Esophagus muscularis mucosa (tissue), 4 donors: ENCODE measurements around the gene A4GNT. TPM values are rescaled to one million over a fixed set of nuclear protein-coding genes. Genes with fewer than 3 reads are reported as not detected.
A peak's percentile ranks its signal among the peaks of the same experiment; 100 is the strongest.

Experiments used
- DNase-seq: peaks from one replicate; pipeline ENCODE4 v3.0.0-alpha.2; 2017; ENCODE audit errors: extremely low spot score
- H3K27ac ChIP-seq, 4 donors: fragments of 200-600 bp; sonication (generic); replicated peaks in 1 of 4; 1 replicate in 3 of 4; 2 replicates in 1 of 4; pipeline ENCODE4 v1.5.1; 2016 to 2019; ENCODE audit warnings: mild to moderate bottlenecking in 1 of 4
- H3K27me3 ChIP-seq, 4 donors: fragments of 200-600 bp; sonication (generic); one replicate each; pipeline versions ENCODE4 v1.5.1 to v1.6.0; 2016 to 2019
- H3K36me3 ChIP-seq, 4 donors: fragments of 200-600 bp; sonication (generic); one replicate each; pipeline ENCODE4 v1.5.1; 2016 to 2019
- H3K4me1 ChIP-seq, 4 donors: fragments of 200-600 bp; sonication (generic); one replicate each; pipeline ENCODE4 v1.5.1; 2016 to 2019
- H3K4me3 ChIP-seq, 4 donors: fragments of 200-600 bp; sonication (generic); 1 replicate in 2 of 4; 2 replicates in 2 of 4; pipeline ENCODE4 v1.5.1; 2016 to 2019; ENCODE audit warnings: mild to moderate bottlenecking in 4 of 4, moderate library complexity in 1 of 4
- H3K9me3 ChIP-seq, 4 donors: fragments of 200-600 bp; sonication (generic); 1 replicate in 3 of 4; 2 replicates in 1 of 4; pipeline ENCODE4 v1.5.1; 2016 to 2019
- CTCF ChIP-seq, 3 experiments: fragments of 200-600 bp in 2 of 3; fragments of 450-650 bp in 1 of 3; sonication (generic) in 2 of 3; IDR thresholded peaks; one replicate each; pipeline ENCODE4 v1.5.1; 2017 to 2019; ENCODE audit warnings: antibody characterized with exemption in 3 of 3, mild to moderate bottlenecking in 2 of 3, moderate library complexity in 1 of 3
- EP300 ChIP-seq: sonication (generic); formaldehyde crosslinking; IDR thresholded peaks from one replicate; pipeline ENCODE4 v1.6.1; 2017; ENCODE audit warnings: antibody characterized with exemption
- POLR2A ChIP-seq: fragments of 450-650 bp; IDR thresholded peaks from one replicate; pipeline ENCODE4 v1.6.1; 2017; ENCODE audit warnings: antibody characterized with exemption, moderate library complexity, mild to moderate bottlenecking, low read depth
- POLR2AphosphoS5 ChIP-seq, 2 donors: sonication (generic); formaldehyde crosslinking; IDR thresholded peaks; one replicate each; pipeline ENCODE4 v1.6.1; 2017; ENCODE audit warnings: antibody characterized with exemption in 2 of 2
- WGBS: methylation state at CpG from one replicate; pipeline ENCODE4 v1.1.5; 2018; 5-methylcytosine and 5-hydroxymethylcytosine counted together
- intact Hi-C: fragments of 100-400 bp; cut with DNase I; formaldehyde crosslinking; loops from one replicate; pipeline ENCODE4 v1.15.1; 2023
- total RNA-seq, 4 donors: library from RNA; depleted of rRNA; stranded (reverse); fragments of >200 nt; gene quantifications; one replicate each; pipeline versions ENCODE4 v1.1.0 to v1.2.1, GENCODE V29; 2016

Gene A4GNT
- total RNA-seq, 4 donors from 2014 or later: not detected

GRCh38 chr3:138081371-138082084 lies 50.7 kb downstream of the A4GNT start:
- intact Hi-C loops: no loop called here
- peak; percentile 86 for DNase-seq
- Histone ChIP-seq H3K27ac (peak overlapping the region in 2 of 4 donors; percentile 19 to 23), H3K9me3 (no peaks in the 10 kb centered on the region), H3K4me3 (peak overlapping the region in 1 of 4 donors; percentile 16), H3K36me3 (peaks cover 23 to 90% (median 72%) of the 10 kb centered on the region in 4 donors), H3K27me3 (no peaks in the 10 kb centered on the region), H3K4me1 (peaks cover 0 to 16% (median 3%) of the 10 kb centered on the region in 4 donors)
- 57% methylated on average over 5 of the region's 5 CpGs for WGBS
- peak in 1 of 2 donors; percentile 4 for TF ChIP-seq POLR2AphosphoS5 (IDR thresholded peaks at IDR 0.05)
- no peak for TF ChIP-seq EP300
- TF ChIP-seq POLR2A: no peak

GRCh38 chr3:138079901-138080300 lies 52.3 kb downstream of the A4GNT start:
- no peaks in the 10 kb centered on the region for H3K9me3 ChIP-seq
- peaks cover 23 to 98% (median 79%) of the 10 kb centered on the region in 4 donors for H3K36me3 ChIP-seq
- TF ChIP-seq POLR2A (no peak), CTCF (IDR thresholded peaks at IDR 0.05) (no peak), POLR2AphosphoS5 (IDR thresholded peaks at IDR 0.05) (no peak), EP300 (no peak)
- intact Hi-C loops: no loop called here
- WGBS: 93% methylated on average over 5 of the region's 5 CpGs
- H3K27me3 ChIP-seq: no peaks in the 10 kb centered on the region
- H3K27ac ChIP-seq: no peak overlapping the region
- no peak overlapping the region for H3K4me3 ChIP-seq
- peaks cover 0 to 16% (median 3%) of the 10 kb centered on the region in 4 donors for H3K4me1 ChIP-seq
- DNase-seq: peak; percentile 57

- intact Hi-C loops: no loop called here
- H3K27me3 ChIP-seq: no peaks in the 10 kb centered on the region
- peaks cover 0 to 16% (median 3%) of the 10 kb centered on the region in 4 donors for H3K4me1 ChIP-seq
- no peak for DNase-seq
- H3K27ac ChIP-seq: no peak overlapping the region
- H3K4me3 ChIP-seq: no peak overlapping the region
- H3K9me3 ChIP-seq: peaks cover 0 to 5% (median 0%) of the 10 kb centered on the region in 4 donors
- H3K36me3 ChIP-seq: peaks cover 20 to 88% (median 73%) of the 10 kb centered on the region in 4 donors
- no peak for TF ChIP-seq EP300
- TF ChIP-seq CTCF (IDR thresholded peaks at IDR 0.05): no peak
- no peak for TF ChIP-seq POLR2AphosphoS5 (IDR thresholded peaks at IDR 0.05)
- no peak for TF ChIP-seq POLR2A
- 64% methylated on average over 1 of the region's 1 CpG for WGBS
Observed at GRCh38 chr3:138078901-138079344, 53.3 kb downstream of the A4GNT start.

GRCh38 chr3:138078096-138078495 lies 54.1 kb downstream of the A4GNT start:
- WGBS: 90% methylated on average over 4 of the region's 4 CpGs
- no peak overlapping the region for H3K27ac ChIP-seq
- intact Hi-C loops: no loop called here
- DNase-seq: no peak
- peaks cover 15 to 84% (median 65%) of the 10 kb centered on the region in 4 donors for H3K36me3 ChIP-seq
- no peaks in the 10 kb centered on the region for H3K27me3 ChIP-seq
- H3K4me1 ChIP-seq: peaks cover 0 to 16% (median 3%) of the 10 kb centered on the region in 4 donors
- H3K9me3 ChIP-seq: peaks cover 0 to 5% (median 0%) of the 10 kb centered on the region in 4 donors
- no peak overlapping the region for H3K4me3 ChIP-seq
- TF ChIP-seq POLR2AphosphoS5 (IDR thresholded peaks at IDR 0.05) (no peak), EP300 (no peak), CTCF (IDR thresholded peaks at IDR 0.05) (no peak), POLR2A (no peak)

Other genes starting within 250 kb of the A4GNT start
- gene CLDN18, start 122.2 kb downstream of the A4GNT start, total RNA-seq: under 1 TPM in 3 of 4 donors, not detected in 1; under 0.01 to 0.40 (median 0.39) TPM
- gene DZIP1L, start 16.8 kb downstream of the A4GNT start, total RNA-seq: 10 to 100 TPM; 10.3 to 15.8 (median 12.6) TPM
- gene DBR1, start 42.5 kb upstream of the A4GNT start, total RNA-seq: 10 to 100 TPM; 10.4 to 12.7 (median 11.7) TPM
- gene ARMC8, start 54.9 kb upstream of the A4GNT start, total RNA-seq: 10 to 100 TPM; 79.3 to 93.0 (median 84.9) TPM
- gene NME9, start 197.5 kb upstream of the A4GNT start, total RNA-seq: under 1 TPM in 1 of 4 donors, not detected in 3; 0.40 TPM
- gene MRAS, start 216.2 kb upstream of the A4GNT start, total RNA-seq: 10 to 100 TPM; 35.6 to 59.2 (median 45.8) TPM